DMS114 treated with DMSO at 0.1 percent for 48 hours (cell line): Measurements from ENCODE around the gene SLC25A22.

Experiments
- DNase-seq: peaks from one replicate; lab custom pipeline; 2025; ENCODE audit not compliant: unreplicated experiment; lab: John Stamatoyannopoulos, UW

The SLC25A22 gene

GRCh38 chr11:798093-798713 lies at the start of gene SLC25A22:
Gene SLC25A22, minus strand, starts transcription at chr11:798281. Its CDS starts 3,275 bp downstream, at chr11:795006.
- DNase-seq = no peak

- DNase-seq = no peak
Observed at GRCh38 chr11:847876-848275, 49.8 kb upstream of the SLC25A22 start.

- no peak for DNase-seq
Observed at GRCh38 chr11:846496-847098, 48.5 kb upstream of the SLC25A22 start.

DNA sequence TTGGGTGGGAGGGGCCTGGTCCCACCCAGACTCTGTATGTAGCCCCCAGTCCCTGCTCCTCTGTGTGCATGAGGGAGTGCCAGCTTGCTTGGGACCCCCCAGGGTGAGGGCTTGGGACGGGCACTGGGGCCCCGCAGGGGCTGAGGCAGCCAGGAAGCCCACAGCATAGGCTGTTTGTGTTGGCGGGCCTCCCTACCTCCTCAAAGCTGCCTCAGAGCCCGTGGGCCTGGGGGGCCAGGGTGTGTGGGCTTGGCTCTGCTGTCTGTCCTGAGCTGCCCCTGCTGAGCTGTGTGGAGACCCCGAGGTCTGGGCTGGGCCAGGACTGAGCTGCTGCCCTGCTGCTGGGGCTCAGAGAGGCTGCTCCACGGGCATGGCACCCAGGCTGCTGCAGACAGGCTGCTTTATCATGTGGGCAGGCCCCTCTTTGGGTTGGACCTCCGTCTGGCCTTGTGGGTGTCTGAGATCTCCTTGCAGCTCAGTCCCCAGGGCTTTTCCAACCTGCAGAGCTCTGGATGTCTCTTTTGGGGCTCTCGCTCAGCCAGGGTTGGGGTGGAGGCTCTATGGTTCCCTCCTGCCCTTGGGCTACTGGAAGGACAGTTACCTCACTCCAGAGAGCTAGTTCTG lies 47.9 kb upstream of the SLC25A22 start:
- no peak for DNase-seq

- no peak for DNase-seq
Observed at GRCh38 chr11:844693-845644, 46.9 kb upstream of the SLC25A22 start.

DNA sequence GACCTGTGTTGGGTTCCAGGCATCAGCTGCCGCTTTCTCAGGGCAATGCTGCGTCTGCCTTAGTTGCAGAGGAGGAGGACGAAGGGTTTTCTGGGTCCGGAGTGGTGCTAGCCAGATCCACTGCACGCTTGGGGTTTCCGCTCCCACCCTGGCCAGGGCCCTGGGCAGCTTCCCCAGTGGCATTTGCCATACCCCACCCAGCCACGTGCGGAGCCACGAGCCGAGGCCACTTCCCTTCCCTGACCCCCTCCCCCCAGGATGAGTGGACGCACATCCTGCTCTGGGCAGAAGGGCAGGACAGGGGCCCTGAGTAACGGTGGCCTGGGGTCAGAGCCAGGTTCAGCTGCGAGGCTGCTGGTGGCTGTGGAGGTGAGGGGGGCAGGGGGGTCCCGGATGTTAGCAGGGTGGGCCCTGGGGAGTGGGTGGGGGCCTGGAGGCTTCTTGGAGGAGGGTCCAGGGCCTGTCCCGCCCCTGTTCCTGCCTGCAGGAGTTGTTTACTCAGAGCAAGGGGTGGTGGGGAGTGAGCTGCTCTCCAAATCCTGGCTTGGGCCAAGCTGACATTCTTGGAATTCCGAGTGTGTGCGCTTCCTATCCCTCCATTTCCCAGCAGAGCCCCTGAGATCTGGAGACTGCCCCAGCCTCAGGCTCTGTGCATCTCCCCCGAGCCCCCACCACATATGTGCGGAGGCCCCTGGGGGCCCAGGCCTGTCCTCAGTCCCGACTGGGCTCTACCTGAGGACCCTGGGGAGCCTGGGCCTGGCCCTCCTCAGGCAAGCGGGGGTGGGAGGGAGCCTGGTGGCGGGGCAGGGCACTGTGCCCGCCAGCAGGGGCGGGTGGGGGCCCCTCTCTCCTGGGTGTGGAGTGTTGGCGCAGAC lies 46.0 kb upstream of the SLC25A22 start:
- no peak for DNase-seq

DNA sequence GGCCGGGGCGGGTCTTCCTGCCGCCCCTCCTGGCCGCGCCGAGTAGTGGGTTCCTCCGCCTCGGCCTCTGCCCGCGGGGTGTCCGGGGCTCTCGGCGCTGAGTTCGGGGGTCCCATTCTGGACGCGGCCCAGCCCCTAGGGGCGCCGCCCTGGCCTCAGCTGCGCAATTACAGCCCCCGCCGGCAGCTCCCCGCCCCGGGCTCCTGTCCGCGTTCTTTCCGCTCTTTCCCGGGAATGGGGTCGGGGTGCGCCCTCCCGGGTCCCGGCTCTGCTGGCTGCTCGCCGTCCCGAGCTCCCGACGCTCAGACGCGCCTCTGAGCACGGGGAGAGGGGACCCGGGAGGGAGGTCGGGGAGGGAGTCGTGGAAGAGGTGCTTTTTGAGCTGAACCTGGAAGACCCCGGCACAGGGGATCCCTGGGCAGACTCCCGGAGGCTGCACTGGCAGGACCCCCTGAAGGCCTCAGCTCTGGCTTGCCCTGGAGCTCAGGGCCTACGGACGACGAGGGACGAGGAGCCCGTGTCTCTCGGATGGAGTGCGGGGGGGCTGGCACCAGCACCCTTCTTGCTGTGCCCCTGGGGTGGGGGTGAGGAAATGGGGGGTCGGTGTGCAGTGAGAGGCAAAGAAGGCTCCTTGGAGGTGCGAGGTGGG lies 45.1 kb upstream of the SLC25A22 start:
- DNase-seq = no peak

- DNase-seq = peak; percentile 40
Observed at GRCh38 chr11:842370-843002, 44.4 kb upstream of the SLC25A22 start, which contains the start of the genes POLR2L and TSPAN4. Gene POLR2L, minus strand, starts transcription at chr11:842529. Its CDS starts 21 bp downstream, at chr11:842508. Gene TSPAN4, plus strand, starts transcription at chr11:842852. Its CDS starts 7,453 bp downstream, at chr11:850305.

- no peak for DNase-seq
Observed at GRCh38 chr11:841981-842369, 43.9 kb upstream of the SLC25A22 start.

DNA sequence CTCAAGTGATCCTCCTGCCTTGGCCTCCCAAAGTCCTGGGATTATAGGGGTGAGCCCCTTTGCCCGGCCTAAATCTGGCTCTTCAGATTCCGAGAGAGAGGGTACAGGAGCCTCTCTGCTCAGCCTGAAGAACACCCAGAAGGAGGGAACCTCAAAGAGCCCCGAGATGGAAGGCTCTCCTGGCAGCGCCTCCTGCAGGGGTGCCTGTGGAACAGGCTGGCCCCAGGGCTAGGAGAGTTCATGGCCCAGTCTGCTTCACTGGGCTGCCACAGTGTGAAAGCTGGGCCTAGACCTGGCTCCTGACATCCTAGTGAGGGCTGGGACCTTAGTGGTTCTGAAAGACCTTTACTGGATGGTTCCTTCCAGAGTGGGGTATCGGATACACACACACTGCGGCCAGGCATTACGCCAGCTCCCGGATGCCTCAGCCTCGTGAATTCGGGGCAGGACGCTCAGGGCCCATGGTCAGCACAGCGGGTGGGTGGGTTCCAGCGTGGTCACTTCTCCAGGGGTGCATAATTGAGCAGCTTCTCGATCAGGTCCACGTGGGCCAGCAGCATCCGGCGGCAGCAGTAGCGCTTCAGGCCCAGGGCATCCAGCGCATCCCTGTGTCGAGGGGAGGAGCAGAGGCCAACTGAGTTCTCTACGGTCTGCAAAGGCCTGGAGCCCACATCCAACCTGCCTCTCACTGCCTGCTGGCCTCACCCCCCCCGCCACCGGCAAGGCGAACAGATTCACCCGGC lies 42.0 kb upstream of the SLC25A22 start:
- no peak for DNase-seq

- DNase-seq = no peak
Observed at GRCh38 chr11:839280-839623, 41.2 kb upstream of the SLC25A22 start.

- no peak for DNase-seq
Observed at GRCh38 chr11:838441-839279, 40.6 kb upstream of the SLC25A22 start.

- DNase-seq = no peak
Observed at GRCh38 chr11:837990-838307, 39.9 kb upstream of the SLC25A22 start.

- no peak for DNase-seq
Observed at GRCh38 chr11:837189-837989, 39.3 kb upstream of the SLC25A22 start.

GRCh38 chr11:836700-837099 lies 38.6 kb upstream of the SLC25A22 start:
- DNase-seq = no peak

DNA sequence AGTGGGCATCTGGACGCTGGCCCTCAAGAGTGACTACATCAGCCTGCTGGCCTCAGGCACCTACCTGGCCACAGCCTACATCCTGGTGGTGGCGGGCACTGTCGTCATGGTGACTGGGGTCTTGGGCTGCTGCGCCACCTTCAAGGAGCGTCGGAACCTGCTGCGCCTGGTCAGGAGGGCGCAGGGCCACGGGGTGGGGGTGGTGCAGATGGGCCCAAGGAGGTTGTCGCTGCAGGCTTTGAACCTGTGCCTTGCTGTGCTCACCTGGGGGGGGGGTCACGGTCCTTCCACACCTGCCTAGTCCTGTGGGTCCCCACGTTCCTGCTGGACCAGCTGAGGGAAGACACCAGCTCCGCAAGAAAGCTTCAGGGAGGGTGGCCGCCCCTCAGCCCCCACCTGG lies 38.2 kb upstream of the SLC25A22 start:
- no peak for DNase-seq
